ENCODE results near the gene LPP. TPM values are rescaled to one million over a fixed set of nuclear protein-coding genes. Genes with fewer than 3 reads are reported as not detected.

Gene LPP
- total RNA-seq, 4 donors from 2014 or later, result 109 to 170 (median 132) TPM

DNA sequence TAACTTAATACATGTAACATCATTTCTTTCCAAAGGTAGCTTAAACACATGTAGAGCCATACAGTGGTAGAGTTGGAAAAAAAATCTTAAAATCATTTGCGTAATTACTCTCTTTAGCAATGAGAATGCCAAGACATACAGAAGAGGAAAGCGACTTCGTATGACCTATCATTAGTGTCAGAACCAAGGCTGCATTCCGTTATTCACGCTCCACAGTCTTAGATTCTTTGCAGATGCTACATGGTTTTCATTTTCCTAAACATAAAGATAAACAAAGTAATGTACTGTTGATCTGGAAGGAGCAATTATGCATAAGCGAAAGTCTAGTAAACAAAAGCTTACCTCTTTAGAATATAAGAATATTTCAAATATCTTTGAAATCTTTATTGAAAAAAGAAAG is 607.5 kb downstream of the LPP start:
- Histone ChIP-seq H3K27ac (no peak overlapping the region), H3K4me1 (no peaks in the 10 kb centered on the region), H3K4me3 (no peak overlapping the region), H3K9me3 (no peaks in the 10 kb centered on the region), H3K36me3 (no peaks in the 10 kb centered on the region), H3K27me3 (no peaks in the 10 kb centered on the region)
- TF ChIP-seq, protein P1, sequence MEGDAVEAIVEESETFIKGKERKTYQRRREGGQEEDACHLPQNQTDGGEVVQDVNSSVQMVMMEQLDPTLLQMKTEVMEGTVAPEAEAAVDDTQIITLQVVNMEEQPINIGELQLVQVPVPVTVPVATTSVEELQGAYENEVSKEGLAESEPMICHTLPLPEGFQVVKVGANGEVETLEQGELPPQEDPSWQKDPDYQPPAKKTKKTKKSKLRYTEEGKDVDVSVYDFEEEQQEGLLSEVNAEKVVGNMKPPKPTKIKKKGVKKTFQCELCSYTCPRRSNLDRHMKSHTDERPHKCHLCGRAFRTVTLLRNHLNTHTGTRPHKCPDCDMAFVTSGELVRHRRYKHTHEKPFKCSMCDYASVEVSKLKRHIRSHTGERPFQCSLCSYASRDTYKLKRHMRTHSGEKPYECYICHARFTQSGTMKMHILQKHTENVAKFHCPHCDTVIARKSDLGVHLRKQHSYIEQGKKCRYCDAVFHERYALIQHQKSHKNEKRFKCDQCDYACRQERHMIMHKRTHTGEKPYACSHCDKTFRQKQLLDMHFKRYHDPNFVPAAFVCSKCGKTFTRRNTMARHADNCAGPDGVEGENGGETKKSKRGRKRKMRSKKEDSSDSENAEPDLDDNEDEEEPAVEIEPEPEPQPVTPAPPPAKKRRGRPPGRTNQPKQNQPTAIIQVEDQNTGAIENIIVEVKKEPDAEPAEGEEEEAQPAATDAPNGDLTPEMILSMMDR (IDR thresholded peaks at IDR 0.05), result no peak
- no peak for TF ChIP-seq POLR2A (IDR thresholded peaks at IDR 0.05)
- DNase-seq, result no peak

DNA sequence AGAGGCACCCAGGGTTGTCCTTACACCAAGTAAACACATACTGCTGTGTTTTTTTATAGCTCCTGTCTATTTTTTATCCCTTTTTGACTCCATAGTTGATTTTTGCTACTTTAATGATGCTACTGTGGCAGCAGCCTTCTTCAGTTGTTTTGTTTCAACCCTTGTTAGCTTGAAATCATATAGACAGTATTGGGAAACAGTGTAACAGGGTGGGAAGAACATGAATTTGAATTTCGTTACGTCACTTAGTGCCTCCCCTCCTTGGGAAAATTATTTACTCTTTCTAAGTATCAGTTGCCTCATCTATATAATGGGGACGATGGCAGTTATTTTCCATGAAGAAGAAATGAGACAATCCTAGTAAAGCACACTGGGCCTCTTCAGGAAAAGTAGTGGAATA is 608.0 kb downstream of the LPP start:
- TF ChIP-seq, protein P1 (IDR thresholded peaks at IDR 0.05), result no peak
- TF ChIP-seq POLR2A (IDR thresholded peaks at IDR 0.05), result no peak
- H3K27ac ChIP-seq, result no peak overlapping the region
- H3K4me1 ChIP-seq, result no peaks in the 10 kb centered on the region
- no peaks in the 10 kb centered on the region for H3K36me3 ChIP-seq
- H3K9me3 ChIP-seq, result no peaks in the 10 kb centered on the region
- no peak for DNase-seq
- no peak overlapping the region for H3K4me3 ChIP-seq
- no peaks in the 10 kb centered on the region for H3K27me3 ChIP-seq

DNA sequence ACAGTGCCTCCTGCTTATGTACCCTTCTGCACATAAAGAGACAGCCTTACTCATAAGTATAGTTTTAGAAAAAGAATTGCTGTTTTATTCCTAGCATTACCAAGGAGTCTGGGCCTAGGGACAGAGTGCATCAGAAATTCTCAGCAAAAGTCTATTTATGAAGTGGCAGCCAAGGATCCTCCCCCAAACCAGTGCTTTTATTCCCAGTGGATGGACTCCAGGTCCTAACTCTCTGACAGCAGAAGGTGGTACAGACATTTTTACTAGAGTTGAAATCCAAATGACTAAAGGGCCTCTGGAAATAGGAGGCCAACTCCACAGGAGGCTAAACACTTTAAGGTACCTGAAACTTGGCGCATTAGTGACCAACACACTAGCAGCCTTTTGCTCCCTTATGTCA is 610.7 kb downstream of the LPP start:
- Histone ChIP-seq H3K4me1 (no peaks in the 10 kb centered on the region), H3K9me3 (no peaks in the 10 kb centered on the region), H3K27ac (no peak overlapping the region), H3K36me3 (no peaks in the 10 kb centered on the region), H3K4me3 (no peak overlapping the region), H3K27me3 (no peaks in the 10 kb centered on the region)
- no peak for TF ChIP-seq POLR2A (IDR thresholded peaks at IDR 0.05)
- TF ChIP-seq, protein P1 (IDR thresholded peaks at IDR 0.05), result no peak
- no peak for DNase-seq

DNA sequence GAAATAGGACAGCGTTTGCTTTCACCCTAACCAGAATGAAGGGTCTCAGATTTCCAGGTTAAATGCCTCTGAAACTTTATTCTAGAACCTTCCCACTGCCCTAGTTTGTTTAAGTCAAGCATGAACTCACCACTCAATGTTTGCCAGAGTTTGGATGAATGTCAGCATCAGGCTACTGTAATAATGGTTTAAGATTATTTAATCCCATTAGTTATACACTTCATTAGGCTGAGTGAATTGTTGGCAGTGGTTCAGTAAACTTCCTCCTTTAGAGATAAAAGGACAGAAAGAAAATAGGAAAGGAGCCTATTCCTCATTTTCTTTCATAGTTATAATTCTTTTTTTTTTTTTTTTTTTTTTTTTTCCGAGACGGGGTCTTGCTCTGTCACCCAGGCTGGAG is 615.9 kb downstream of the LPP start:
- H3K27me3 ChIP-seq, result no peaks in the 10 kb centered on the region
- no peaks in the 10 kb centered on the region for H3K36me3 ChIP-seq
- DNase-seq, result no peak
- no peaks in the 10 kb centered on the region for H3K4me1 ChIP-seq
- no peaks in the 10 kb centered on the region for H3K9me3 ChIP-seq
- no peak overlapping the region for H3K27ac ChIP-seq
- H3K4me3 ChIP-seq, result no peak overlapping the region
- TF ChIP-seq, protein P1 (IDR thresholded peaks at IDR 0.05), result no peak
- no peak for TF ChIP-seq POLR2A (IDR thresholded peaks at IDR 0.05)

DNA sequence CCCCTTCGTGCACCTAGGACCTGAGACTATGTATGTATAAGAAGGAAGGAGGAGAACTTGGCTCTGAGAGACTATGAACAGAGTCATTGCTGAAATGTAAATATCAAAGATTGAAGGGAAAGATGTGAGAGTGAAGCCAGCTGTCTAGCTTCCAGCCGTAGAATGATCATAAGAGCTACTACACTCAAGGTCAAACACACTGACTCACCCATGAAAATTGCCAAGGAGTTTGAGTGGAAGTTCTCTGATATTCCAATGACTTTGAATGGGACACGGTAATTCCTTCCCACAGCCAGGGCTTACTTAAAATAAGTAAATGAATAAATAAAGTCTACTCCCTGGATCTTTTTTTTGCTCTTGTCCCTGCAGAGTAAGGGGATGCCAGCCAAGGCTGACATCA is 618.9 kb downstream of the LPP start:
- no peaks in the 10 kb centered on the region for H3K36me3 ChIP-seq
- no peaks in the 10 kb centered on the region for H3K9me3 ChIP-seq
- H3K4me1 ChIP-seq, result no peaks in the 10 kb centered on the region
- DNase-seq, result no peak
- TF ChIP-seq, protein P1 (IDR thresholded peaks at IDR 0.05), result no peak
- TF ChIP-seq POLR2A (IDR thresholded peaks at IDR 0.05), result no peak
- H3K27me3 ChIP-seq, result no peaks in the 10 kb centered on the region
- H3K4me3 ChIP-seq, result no peak overlapping the region
- H3K27ac ChIP-seq, result no peak overlapping the region

DNA sequence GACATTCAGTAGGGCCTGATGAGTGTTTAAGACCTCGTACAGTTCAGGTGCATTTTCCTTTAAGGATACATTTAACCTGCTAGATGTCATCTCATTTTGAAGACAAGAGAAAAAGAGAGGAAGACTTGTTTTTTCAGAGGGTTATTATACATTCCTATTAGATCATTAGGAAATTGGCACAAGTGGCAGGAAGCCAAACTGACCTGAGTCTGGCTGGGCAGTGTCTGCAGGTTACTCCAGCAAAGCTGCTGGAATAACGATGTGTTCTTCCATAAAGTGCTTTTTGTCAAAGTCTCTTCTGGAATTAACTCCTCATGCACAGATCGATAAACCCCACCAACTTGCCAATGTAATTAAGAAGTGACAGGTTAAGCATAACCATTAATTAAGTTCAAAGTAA is 621.5 kb downstream of the LPP start:
- H3K4me3 ChIP-seq, result no peak overlapping the region
- H3K27me3 ChIP-seq, result no peaks in the 10 kb centered on the region
- no peaks in the 10 kb centered on the region for H3K4me1 ChIP-seq
- TF ChIP-seq, protein P1 (IDR thresholded peaks at IDR 0.05), result no peak
- no peak for TF ChIP-seq POLR2A (IDR thresholded peaks at IDR 0.05)
- no peak for DNase-seq
- H3K36me3 ChIP-seq, result no peaks in the 10 kb centered on the region
- H3K27ac ChIP-seq, result no peak overlapping the region
- H3K9me3 ChIP-seq, result no peaks in the 10 kb centered on the region

Data from Peyer's patch (tissue), 4 donors.